Keratinocyte (primary cell): ENCODE results near the gene DCTN5. TPM values are rescaled to one million over a fixed set of nuclear protein-coding genes. Genes with fewer than 3 reads are reported as not detected.

Experiments
- DNase-seq: peaks from one replicate; pipeline ENCODE4 v3.0.0-alpha.2; 2011; ENCODE audit warnings: low read depth, missing footprints, low spot score
- FAIRE-seq: peaks from 2 replicates; lab custom pipeline; 2011; peaks lifted over from hg19 to GRCh38; lab: Jason Lieb, UNC
- H2AFZ ChIP-seq: 2 replicates; pipeline ENCODE4 v1.6.0; 2012; ENCODE audit warnings: low read length, control low read depth, inconsistent platforms; ENCODE audit not compliant: control insufficient read depth
- H3K27ac ChIP-seq: 2 replicates; pipeline ENCODE4 v1.5.1; 2011; ENCODE audit warnings: low read length; ENCODE audit not compliant: control insufficient read depth, insufficient read depth
- H3K27me3 ChIP-seq: 3 replicates; pipeline ENCODE4 v1.6.0; 2011; ENCODE audit warnings: low read length; ENCODE audit not compliant: control insufficient read depth, insufficient read depth; ENCODE audit errors: extremely low read depth
- H3K36me3 ChIP-seq, 2 experiments: 2 replicates in 1 of 2; 3 replicates in 1 of 2; pipeline ENCODE4 v1.5.1; 2011; ENCODE audit warnings: low read length in 2 of 2, mild to moderate bottlenecking in 1 of 2; ENCODE audit not compliant: control insufficient read depth in 2 of 2, insufficient read depth in 2 of 2; ENCODE audit errors: extremely low read depth in 1 of 2
- H3K4me1 ChIP-seq: 3 replicates; pipeline ENCODE4 v1.5.1; 2011; ENCODE audit warnings: low read length; ENCODE audit not compliant: control insufficient read depth, insufficient read depth; ENCODE audit errors: extremely low read depth
- H3K4me2 ChIP-seq: 3 replicates; pipeline ENCODE4 v1.6.0; 2011; ENCODE audit warnings: low read depth, low read length; ENCODE audit not compliant: control insufficient read depth, insufficient read depth; ENCODE audit errors: extremely low read depth
- H3K4me3 ChIP-seq, 3 experiments: fragments of 200-600 bp in 1 of 3; sonication (generic) in 1 of 3; 2 replicates in 2 of 3; 3 replicates in 1 of 3; pipeline ENCODE4 v1.5.1; 2011 to 2016; ENCODE audit warnings: low read length in 3 of 3, mild to moderate bottlenecking in 3 of 3, control low read depth in 2 of 3, inconsistent platforms in 1 of 3, low read depth in 1 of 3, mixed read lengths in 1 of 3, mixed run types in 1 of 3, moderate library complexity in 1 of 3; ENCODE audit not compliant: control insufficient read depth in 2 of 3, insufficient read depth in 2 of 3; ENCODE audit errors: extremely low read depth in 1 of 3
- H3K79me2 ChIP-seq: 2 replicates; pipeline ENCODE4 v1.6.0; 2012; ENCODE audit warnings: low read length; ENCODE audit not compliant: control insufficient read depth, insufficient read depth
- H3K9ac ChIP-seq: 3 replicates; pipeline ENCODE4 v1.6.0; 2011; ENCODE audit warnings: low read length; ENCODE audit not compliant: control insufficient read depth, insufficient read depth; ENCODE audit errors: extremely low read depth
- H3K9me1 ChIP-seq: 3 replicates; pipeline ENCODE4 v1.6.0; 2011; ENCODE audit warnings: low read length; ENCODE audit not compliant: control insufficient read depth, insufficient read depth; ENCODE audit errors: extremely low read depth
- H3K9me3 ChIP-seq: 2 replicates; pipeline ENCODE4 v1.5.1; 2012; ENCODE audit warnings: low read depth, low read length; ENCODE audit not compliant: control insufficient read depth
- H4K20me1 ChIP-seq: 3 replicates; pipeline ENCODE4 v1.6.0; 2011; ENCODE audit warnings: low read length; ENCODE audit not compliant: control insufficient read depth, insufficient read depth; ENCODE audit errors: extremely low read depth
- EZH2 ChIP-seq: IDR thresholded peaks from one replicate; pipeline ENCODE4 v1.6.1; 2012; ENCODE audit warnings: inconsistent platforms, mild to moderate bottlenecking, low read length, moderate library complexity
- dilution Hi-C: fragments of 300-500 bp; cut with MboI; formaldehyde crosslinking; loops from one replicate; pipeline ENCODE4 v1.7.0; 2020; ENCODE audit warnings: low sequenced_read_pairs; ENCODE audit not compliant: extremely low pct_ligation_motif_present
- polyA plus RNA-seq, 5 experiments: library from polyadenylated mRNA; depleted of rRNA in 3 of 5; stranded (reverse) in 3 of 5; stranded (forward) in 1 of 5; unstranded in 1 of 5; fragments of >200 nt; gene quantifications; 1 replicate in 1 of 5; 2 replicates in 3 of 5; 3 replicates in 1 of 5; pipeline versions ENCODE4 v1.2.1 to v1.2.3, GENCODE V29; 2011 to 2012; ENCODE audit warnings: missing spikeins in 2 of 5, low read depth in 1 of 5, low replicate concordance in 1 of 5
- TF ChIP-seq, protein P1 (sequence below), 3 experiments: IDR thresholded peaks in 1 of 3; conservative IDR thresholded peaks in 1 of 3; optimal IDR thresholded peaks in 1 of 3; 2 replicates in 2 of 3; 3 replicates in 1 of 3; pipeline versions ENCODE3 to v1.5.1; 2011; ENCODE audit warnings: low read length in 3 of 3, mild to moderate bottlenecking in 3 of 3, moderate library complexity in 2 of 3, control low read depth in 1 of 3, inconsistent platforms in 1 of 3; ENCODE audit not compliant: insufficient read depth in 2 of 3; ENCODE audit errors: extremely low read depth in 1 of 3

The DCTN5 gene
- polyA plus RNA-seq, 1 donor (not counting 4 experiments of a cell fraction or from before 2014, with no cell fraction given): 105 TPM

DNA sequence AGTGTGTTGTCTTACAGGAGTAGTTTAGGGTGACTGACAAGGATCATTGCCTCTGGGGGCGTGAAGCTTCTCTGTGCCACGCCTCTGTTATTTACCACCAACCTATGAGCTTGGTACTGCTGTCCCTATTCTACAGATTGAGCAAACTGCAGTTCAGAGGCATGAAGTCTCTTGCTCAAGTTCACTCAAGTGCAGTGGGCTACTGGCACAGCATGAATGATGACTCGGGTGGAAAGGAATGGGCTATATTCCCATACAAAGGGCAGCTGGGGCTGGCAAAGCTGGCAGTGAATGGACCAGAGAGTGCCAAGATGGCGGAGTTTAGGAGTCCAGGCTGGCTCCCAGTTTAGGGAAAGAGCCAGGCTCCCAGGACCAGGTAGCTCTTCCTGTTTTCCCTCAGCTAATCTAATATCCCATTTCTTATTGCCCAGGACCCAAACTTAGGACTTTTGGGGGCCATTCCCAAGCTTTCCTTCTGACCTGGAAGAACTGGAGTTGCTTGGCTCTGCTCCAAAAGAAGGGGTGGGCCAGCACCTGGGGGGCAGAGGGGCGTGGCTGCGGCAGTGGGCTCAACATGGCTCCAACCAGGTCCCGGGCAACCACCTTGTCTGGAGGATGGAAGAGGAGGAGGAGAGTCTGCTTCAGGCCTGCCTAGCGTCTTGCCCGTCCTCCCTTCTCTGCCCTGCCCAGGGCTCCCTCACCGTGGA lies 50.4 kb downstream of the DCTN5 start:
- H3K27ac ChIP-seq: no peak overlapping the region
- TF ChIP-seq, protein P1, sequence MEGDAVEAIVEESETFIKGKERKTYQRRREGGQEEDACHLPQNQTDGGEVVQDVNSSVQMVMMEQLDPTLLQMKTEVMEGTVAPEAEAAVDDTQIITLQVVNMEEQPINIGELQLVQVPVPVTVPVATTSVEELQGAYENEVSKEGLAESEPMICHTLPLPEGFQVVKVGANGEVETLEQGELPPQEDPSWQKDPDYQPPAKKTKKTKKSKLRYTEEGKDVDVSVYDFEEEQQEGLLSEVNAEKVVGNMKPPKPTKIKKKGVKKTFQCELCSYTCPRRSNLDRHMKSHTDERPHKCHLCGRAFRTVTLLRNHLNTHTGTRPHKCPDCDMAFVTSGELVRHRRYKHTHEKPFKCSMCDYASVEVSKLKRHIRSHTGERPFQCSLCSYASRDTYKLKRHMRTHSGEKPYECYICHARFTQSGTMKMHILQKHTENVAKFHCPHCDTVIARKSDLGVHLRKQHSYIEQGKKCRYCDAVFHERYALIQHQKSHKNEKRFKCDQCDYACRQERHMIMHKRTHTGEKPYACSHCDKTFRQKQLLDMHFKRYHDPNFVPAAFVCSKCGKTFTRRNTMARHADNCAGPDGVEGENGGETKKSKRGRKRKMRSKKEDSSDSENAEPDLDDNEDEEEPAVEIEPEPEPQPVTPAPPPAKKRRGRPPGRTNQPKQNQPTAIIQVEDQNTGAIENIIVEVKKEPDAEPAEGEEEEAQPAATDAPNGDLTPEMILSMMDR (optimal IDR thresholded peaks at IDR 0.05 in 1 of 3, IDR thresholded peaks at IDR 0.05 in 1 of 3, conservative IDR thresholded peaks at IDR 0.05 in 1 of 3; ENCODE audit: extremely low read depth in 1 of 3, insufficient read depth in 2 of 3, low read length in 3 of 3): no peak
- TF ChIP-seq EZH2: no peak
- no peaks in the 10 kb centered on the region for H3K27me3 ChIP-seq
- no peaks in the 10 kb centered on the region for H3K9me3 ChIP-seq
- no peaks in the 10 kb centered on the region for H3K79me2 ChIP-seq
- H3K9ac ChIP-seq: no peak overlapping the region
- H3K9me1 ChIP-seq: no peaks in the 10 kb centered on the region
- H3K4me3 ChIP-seq: no peak overlapping the region
- no peak overlapping the region for H2AFZ ChIP-seq
- no peaks in the 10 kb centered on the region for H4K20me1 ChIP-seq
- peaks cover 23 to 32% of the 10 kb centered on the region in 2 experiments for H3K36me3 ChIP-seq
- DNase-seq: no peak
- H3K4me2 ChIP-seq: no peak overlapping the region
- no peak for FAIRE-seq
- dilution Hi-C loops: no loop called here
- no peaks in the 10 kb centered on the region for H3K4me1 ChIP-seq

DNA sequence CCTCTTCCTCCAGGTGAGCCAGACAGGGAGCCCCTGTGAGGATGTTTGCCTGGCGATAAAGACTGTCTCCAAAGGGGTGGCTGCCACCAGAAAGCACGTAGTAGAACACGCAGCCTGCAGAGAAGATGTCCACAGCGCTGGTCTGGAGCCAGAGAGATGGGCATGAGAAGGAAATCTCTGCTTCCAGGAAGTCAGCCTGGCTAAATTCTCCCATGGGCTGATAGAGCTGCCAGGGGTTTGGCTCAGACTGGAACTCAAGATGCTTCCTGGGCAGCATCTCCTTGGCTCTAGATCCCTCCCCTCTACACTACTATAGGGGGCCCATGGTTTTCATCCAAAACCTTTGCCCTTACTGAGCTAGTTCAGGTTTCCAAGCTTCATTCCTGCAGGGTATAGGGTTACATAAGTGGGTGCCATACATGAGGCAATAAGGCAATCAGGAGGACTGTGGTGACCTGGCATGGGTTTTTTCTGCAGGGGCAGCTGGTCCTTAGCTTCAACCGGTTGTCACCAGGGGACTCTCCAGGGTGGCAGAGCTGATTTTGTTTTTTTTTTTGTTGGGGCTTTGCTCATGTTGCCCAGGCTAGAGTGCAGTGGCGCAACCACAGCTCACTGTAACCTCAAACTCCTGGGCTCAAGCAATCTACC lies 51.0 kb downstream of the DCTN5 start:
- no peaks in the 10 kb centered on the region for H3K27me3 ChIP-seq
- H3K9ac ChIP-seq: no peak overlapping the region
- dilution Hi-C loops: no loop called here
- H3K4me2 ChIP-seq: no peak overlapping the region
- no peaks in the 10 kb centered on the region for H4K20me1 ChIP-seq
- H3K4me3 ChIP-seq: no peak overlapping the region
- no peaks in the 10 kb centered on the region for H3K4me1 ChIP-seq
- no peak for TF ChIP-seq EZH2
- TF ChIP-seq, protein P1 (optimal IDR thresholded peaks at IDR 0.05 in 1 of 3, IDR thresholded peaks at IDR 0.05 in 1 of 3, conservative IDR thresholded peaks at IDR 0.05 in 1 of 3; ENCODE audit: extremely low read depth in 1 of 3, insufficient read depth in 2 of 3, low read length in 3 of 3): no peak
- DNase-seq: no peak
- no peaks in the 10 kb centered on the region for H3K79me2 ChIP-seq
- no peaks in the 10 kb centered on the region for H3K9me3 ChIP-seq
- no peak overlapping the region for H3K27ac ChIP-seq
- H3K9me1 ChIP-seq: no peaks in the 10 kb centered on the region
- peaks cover 20 to 29% of the 10 kb centered on the region in 2 experiments for H3K36me3 ChIP-seq
- no peak overlapping the region for H2AFZ ChIP-seq
- peak; percentile 43 for FAIRE-seq
